CD4-positive, alpha-beta T cell treated with Interleukin-17A for 4 hours (primary cell): ENCODE results near the gene ALPI.
"Not testable (repeated sequence)": the region's sequence is repeated elsewhere in the genome, so short reads cannot be mapped to it uniquely, and the experiment has no call there.

Experiments used
- DNase-seq: peaks from one replicate; pipeline ENCODE4 v3.0.0-alpha.2; 2020; ENCODE audit warnings: mixed read lengths

Gene ALPI

GRCh38 chr2:232443047-232443446, 12.9 kb upstream of the ALPI start:
- DNase-seq = not testable (repeated sequence)

- DNase-seq = not testable (repeated sequence)
Measured at GRCh38 chr2:232443669-232444408, 12.1 kb upstream of the ALPI start.

GRCh38 chr2:232444409-232445148, 11.4 kb upstream of the ALPI start:
- DNase-seq = peak; percentile 65

- not testable (repeated sequence) for DNase-seq
Measured at GRCh38 chr2:232445149-232445885, 10.6 kb upstream of the ALPI start.

GRCh38 chr2:232446266-232446777, 9.6 kb upstream of the ALPI start:
- not testable (repeated sequence) for DNase-seq

GRCh38 chr2:232447091-232447620, 8.8 kb upstream of the ALPI start:
- no peak for DNase-seq

GRCh38 chr2:232447638-232448303, 8.2 kb upstream of the ALPI start:
- no peak for DNase-seq

GRCh38 chr2:232448304-232448690, 7.7 kb upstream of the ALPI start:
- no peak for DNase-seq

GRCh38 chr2:232449964-232450363, 6.0 kb upstream of the ALPI start:
- DNase-seq = no peak

- not testable (repeated sequence) for DNase-seq
Measured at GRCh38 chr2:232451645-232452044, 4.3 kb upstream of the ALPI start.

GRCh38 chr2:232454630-232455029, 1.3 kb upstream of the ALPI start:
- no peak for DNase-seq

GRCh38 chr2:232456296-232457120, 555 bp downstream of the ALPI start:
- no peak for DNase-seq

- no peak for DNase-seq
Measured at GRCh38 chr2:232457121-232458011, 1.4 kb downstream of the ALPI start.

- no peak for DNase-seq
Measured at GRCh38 chr2:232458051-232458660, 2.2 kb downstream of the ALPI start.

- DNase-seq = no peak
Measured at GRCh38 chr2:232458661-232459418, 2.9 kb downstream of the ALPI start.

GRCh38 chr2:232459419-232460035, 3.6 kb downstream of the ALPI start:
- DNase-seq = no peak

GRCh38 chr2:232460171-232460570, 4.2 kb downstream of the ALPI start:
- no peak for DNase-seq

- DNase-seq = no peak
Measured at GRCh38 chr2:232463701-232464543, 8.0 kb downstream of the ALPI start.
